K562 (cell line): ENCODE results near the gene CDC14B. TPM values are rescaled to one million over a fixed set of nuclear protein-coding genes. Genes with fewer than 3 reads are reported as not detected.

ENCODE experiments used
- ATAC-seq: fragments of 200-7000 bp; cut with Tn5 transposase; 3 replicates; pipeline ENCODE4 v1.9.1; 2020; ENCODE audit warnings: moderate library complexity
- BruUV-seq: library from RNA; stranded (reverse); fragments of 400-500 nt; replicated peaks from 2 replicates; lab custom pipeline; 2021; lab: Mats Ljungman, UMichigan
- CTCF ChIA-PET: fragments of 300-600 bp; formaldehyde crosslinking; extraction: SDS; loops from one replicate; lab custom pipeline; 2021; ENCODE audit warnings: low intra/inter-chr PET ratio; lab: Yijun Ruan, JAX
- POLR2A ChIA-PET: fragments of 300-600, 350-650 bp; sonication (Branson Sonifier 250); formaldehyde crosslinking; extraction: SDS; loops from one replicate; lab custom pipeline; 2021; ENCODE audit warnings: antibody characterized with exemption, inconsistent platforms; lab: Yijun Ruan, JAX
- DNase-seq, 4 experiments: peaks; one replicate each; pipeline versions ENCODE4 v3.0.0 to v3.0.0-alpha.2; 2011 to 2018; ENCODE audit warnings: low spot score in 3 of 4, mixed read lengths in 3 of 4; ENCODE audit errors: extremely low read depth in 1 of 4
- FAIRE-seq: peaks from 2 replicates; lab custom pipeline; 2011; peaks lifted over from hg19 to GRCh38; lab: Jason Lieb, UNC
- H2AFZ ChIP-seq: 2 replicates; pipeline ENCODE4 v1.6.0; 2011; ENCODE audit warnings: low read depth, low read length, control low read depth, inconsistent platforms
- H3K27ac ChIP-seq: fragments of 200-600 bp; 3 replicates; pipeline ENCODE4 v1.8.0; 2011; ENCODE audit warnings: low read depth, mild to moderate bottlenecking, control low read depth, inconsistent platforms, low read length, moderate library complexity, mixed read lengths; ENCODE audit errors: extremely low read depth
- H3K27me3 ChIP-seq, 2 experiments: fragments of 300-600 bp in 1 of 2; 2 replicates in 1 of 2; 3 replicates in 1 of 2; pipeline versions ENCODE4 v1.6.0 to v1.8.0; 2011; ENCODE audit warnings: inconsistent platforms in 2 of 2, low read length in 2 of 2, mild to moderate bottlenecking in 1 of 2, mixed read lengths in 1 of 2, moderate library complexity in 1 of 2; ENCODE audit not compliant: control insufficient read depth in 2 of 2, insufficient read depth in 2 of 2
- H3K36me3 ChIP-seq: fragments of 300-600 bp; 3 replicates; pipeline ENCODE4 v1.8.0; 2011; ENCODE audit warnings: mild to moderate bottlenecking, low read length, inconsistent platforms; ENCODE audit not compliant: control insufficient read depth, insufficient read depth
- H3K4me1 ChIP-seq, 2 experiments: fragments of 200-600 bp in 1 of 2; replicated peaks in 1 of 2; 2 replicates in 1 of 2; 3 replicates in 1 of 2; pipeline versions ENCODE4 v1.5.1 to v1.8.0; 2011; ENCODE audit warnings: inconsistent platforms in 2 of 2, low read length in 2 of 2, mild to moderate bottlenecking in 1 of 2, mixed read lengths in 1 of 2, moderate library complexity in 1 of 2; ENCODE audit not compliant: control insufficient read depth in 2 of 2, insufficient read depth in 2 of 2
- H3K4me2 ChIP-seq: 2 replicates; pipeline ENCODE4 v1.6.1; 2011; ENCODE audit warnings: low read length, control low read depth, inconsistent platforms, mixed read lengths; ENCODE audit not compliant: insufficient read depth
- H3K4me3 ChIP-seq: fragments of 200-600 bp; sonication (generic), shearing (Covaris generic); 2 replicates; pipeline ENCODE4 v1.5.1; 2016; ENCODE audit warnings: control low read depth, inconsistent platforms
- H3K79me2 ChIP-seq: fragments of 200-600 bp; 3 replicates; pipeline ENCODE4 v1.8.0; 2011; ENCODE audit warnings: low read length, inconsistent platforms; ENCODE audit not compliant: control insufficient read depth, insufficient read depth
- H3K9ac ChIP-seq, 2 experiments: 2 replicates each; pipeline versions ENCODE4 v1.6.0 to v1.6.1; 2011; ENCODE audit warnings: low read depth in 2 of 2, low read length in 2 of 2, control low read depth in 1 of 2, inconsistent platforms in 1 of 2, mild to moderate bottlenecking in 1 of 2, mixed read lengths in 1 of 2; ENCODE audit not compliant: insufficient read depth in 1 of 2
- H3K9me1 ChIP-seq: one replicate; pipeline ENCODE4 v1.6.0; 2011; ENCODE audit warnings: inconsistent platforms, mild to moderate bottlenecking, low read length, moderate library complexity; ENCODE audit not compliant: control insufficient read depth, insufficient read depth
- H3K9me3 ChIP-seq: replicated peaks from 2 replicates; pipeline ENCODE4 v1.5.1; 2011; ENCODE audit warnings: low read depth, low read length, inconsistent platforms; ENCODE audit not compliant: control insufficient read depth, insufficient read depth
- H4K20me1 ChIP-seq: replicated peaks from 2 replicates; pipeline ENCODE4 v1.6.1; 2011; ENCODE audit warnings: low read length, inconsistent platforms, mixed read lengths; ENCODE audit not compliant: control insufficient read depth, insufficient read depth
- FOXJ2 ChIP-seq: fragments of 200-800 bp; sonication (Bioruptor generic); IDR thresholded peaks from 2 replicates; pipeline ENCODE4 v1.6.1; 2016; ENCODE audit warnings: missing genetic modification characterization, missing compliant biosample characterization
- GTF2E2 ChIP-seq: fragments of 200-800 bp; sonication (Bioruptor generic); IDR thresholded peaks from 2 replicates; pipeline ENCODE4 v1.6.1; 2016; ENCODE audit warnings: missing genetic modification characterization, missing compliant biosample characterization
- KDM1A ChIP-seq, 2 experiments: fragments of 450-650 bp; IDR thresholded peaks; 2 replicates each; pipeline ENCODE4 v1.6.1; 2016; ENCODE audit warnings: mild to moderate bottlenecking in 2 of 2
- LARP7 ChIP-seq: fragments of 450-650 bp; IDR thresholded peaks from 2 replicates; pipeline ENCODE4 v1.6.1; 2016
- NFRKB ChIP-seq: fragments of 450-650 bp; IDR thresholded peaks from 2 replicates; pipeline ENCODE4 v1.6.1; 2016; ENCODE audit warnings: low read depth
- PPARD ChIP-seq: fragments of 250-450 bp; sonication (Bioruptor Pico); IDR thresholded peaks from 2 replicates; pipeline ENCODE4 v1.8.0; 2022; ENCODE audit warnings: inconsistent platforms, mild to moderate bottlenecking, moderate library complexity
- RBM17 ChIP-seq: fragments of 200-400 bp; formaldehyde crosslinking; IDR thresholded peaks from 2 replicates; pipeline ENCODE4 v1.6.1; 2017; ENCODE audit warnings: low read depth, mild to moderate bottlenecking, low read length, borderline replicate concordance
- RBM34 ChIP-seq: fragments of 200-400 bp; formaldehyde crosslinking; IDR thresholded peaks from 2 replicates; pipeline ENCODE4 v1.6.1; 2018; ENCODE audit warnings: low read length, borderline replicate concordance; ENCODE audit not compliant: insufficient read depth
- SLC30A9 ChIP-seq: fragments of 250-450 bp; sonication (Bioruptor Pico); IDR thresholded peaks from 2 replicates; pipeline ENCODE4 v1.8.0; 2022; ENCODE audit warnings: mild to moderate bottlenecking, moderate library complexity
- SMARCE1 ChIP-seq: fragments of 450-650 bp; IDR thresholded peaks from 2 replicates; pipeline ENCODE4 v1.7.1; 2016; ENCODE audit warnings: mild to moderate bottlenecking
- SRSF3 ChIP-seq: fragments of 200-400 bp; formaldehyde crosslinking; IDR thresholded peaks from 2 replicates; pipeline ENCODE4 v1.6.1; 2016; ENCODE audit warnings: mild to moderate bottlenecking, low read length, moderate library complexity; ENCODE audit not compliant: insufficient read depth
- TCF3 ChIP-seq: sonication (generic); formaldehyde crosslinking; IDR thresholded peaks from 2 replicates; pipeline ENCODE4 v1.4.0; 2020; ENCODE audit warnings: mild to moderate bottlenecking, missing genetic modification reagents
- TRIM24 ChIP-seq, 2 experiments: fragments of 450-650 bp; IDR thresholded peaks; 2 replicates each; pipeline ENCODE4 v1.6.1; 2016
- U2AF1 ChIP-seq: fragments of 200-400 bp; formaldehyde crosslinking; optimal IDR thresholded peaks from 2 replicates; pipeline ENCODE3; 2017; ENCODE audit warnings: mild to moderate bottlenecking, low read depth, low read length, moderate library complexity
- ZFP36 ChIP-seq: fragments of 150-350 bp; IDR thresholded peaks from 2 replicates; pipeline ENCODE4 v1.6.1; 2018; ENCODE audit warnings: low read length, low read depth; ENCODE audit not compliant: partially characterized antibody
- ZNF232 ChIP-seq: sonication (generic); formaldehyde crosslinking; IDR thresholded peaks from 2 replicates; pipeline ENCODE4 v1.8.0; 2022; ENCODE audit warnings: mild to moderate bottlenecking, missing genetic modification reagents
- WGBS: fragments of 100-300 bp; shearing (Covaris generic); methylation state at CpG from one replicate; pipeline ENCODE4 v1.1.6; 2016; ENCODE audit warnings: low coverage, mixed read lengths; ENCODE audit not compliant: insufficient coverage; ENCODE audit errors: missing lambda C conversion rate; 5-methylcytosine and 5-hydroxymethylcytosine counted together
- in situ Hi-C: fragments of 300-500 bp; cut with MboI; formaldehyde crosslinking; loops from 4 replicates; pipeline ENCODE4 v1.15.0; 2018; ENCODE audit warnings: inconsistent platforms, mixed read lengths
- intact Hi-C: fragments of 100-400 bp; cut with micrococcal nuclease; formaldehyde crosslinking; loops from 2 replicates; pipeline ENCODE4 v1.14.2; 2022
- polyA plus RNA-seq, 8 experiments: library from polyadenylated mRNA; depleted of rRNA in 4 of 8; stranded (reverse) in 5 of 8; unstranded in 3 of 8; fragments of >200 nt; fragmentation: Nextera tagmentation in 2 of 8; fragmentation: Illumina TruSeq in 1 of 8; extraction: Ambion mirVana in 2 of 8; extraction: Trizol in 1 of 8; gene quantifications; 2 replicates each; pipeline versions ENCODE4 v1.2.1 to v1.2.3, GENCODE V29; 2011 to 2014; ENCODE audit warnings: inconsistent platforms in 1 of 8, missing spikeins in 1 of 8
- total RNA-seq, 7 experiments: library from RNA; depleted of rRNA in 6 of 7; stranded (reverse); fragments of >200 nt in 6 of 7; fragmentation: Illumina TruSeq in 2 of 7; extraction: Trizol in 2 of 7; gene quantifications; 2 replicates each; pipeline versions ENCODE4 v1.2.1 to v1.2.3, GENCODE V29; 2011 to 2021; ENCODE audit warnings: low replicate concordance in 1 of 7
- TF ChIP-seq, protein P1 (sequence below), 2 experiments: fragments of 150-350 bp in 1 of 2; IDR thresholded peaks; 2 replicates each; pipeline ENCODE4 v1.6.1; 2012 to 2016; ENCODE audit warnings: low read depth in 2 of 2, low read length in 2 of 2, mild to moderate bottlenecking in 1 of 2, moderate library complexity in 1 of 2
- TF ChIP-seq, protein P2 (sequence below): fragments of 250-450 bp; sonication (Bioruptor Pico); IDR thresholded peaks from 2 replicates; pipeline ENCODE4 v1.6.1; 2021; ENCODE audit warnings: mild to moderate bottlenecking
- TF ChIP-seq, protein P3 (sequence below): fragments of 450-650 bp; IDR thresholded peaks from 2 replicates; pipeline ENCODE4 v1.6.1; 2016; ENCODE audit warnings: mild to moderate bottlenecking

CDC14B gene
- total and polyA plus RNA-seq, 9 of the 15 experiments (the other 6 are each of a cell fraction or from before 2014, with no cell fraction given), result 1.4 to 6.0 (median 3.8) TPM

DNA sequence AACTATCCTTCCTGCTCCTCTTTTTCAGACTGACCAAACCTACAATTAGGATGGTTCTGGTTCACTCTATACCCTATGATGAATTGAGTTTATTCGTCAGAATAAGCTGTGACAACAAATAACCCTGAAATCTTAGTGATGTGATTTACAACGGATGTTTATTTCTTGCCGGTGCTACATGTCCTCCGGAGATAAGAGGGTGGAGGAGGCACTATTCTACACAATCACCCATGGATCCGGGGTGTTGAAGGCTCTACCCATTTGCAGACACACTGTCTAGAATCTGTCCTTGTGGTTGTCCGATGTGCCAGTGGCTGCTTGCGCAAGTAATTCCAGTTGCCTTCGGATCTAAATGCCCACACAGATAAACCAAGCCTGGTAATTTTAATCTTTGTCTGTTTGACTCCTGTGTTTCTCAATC, 44.7 kb downstream of the CDC14B start:
- CTCF ChIA-PET, result no interaction called here
- BruUV-seq, result no TSS peak
- H2AFZ ChIP-seq, result no peak overlapping the region
- intact Hi-C loops, result no loop called here
- H3K27ac ChIP-seq, result no peak overlapping the region
- H3K9me3 ChIP-seq, result no peaks in the 10 kb centered on the region
- in situ Hi-C loops, result no loop called here
- no peaks in the 10 kb centered on the region for H3K9me1 ChIP-seq
- peak; percentile 69 for FAIRE-seq
- H3K4me3 ChIP-seq, result no peak overlapping the region
- H3K79me2 ChIP-seq, result no peaks in the 10 kb centered on the region
- H3K36me3 ChIP-seq, result no peaks in the 10 kb centered on the region
- H3K4me2 ChIP-seq, result no peak overlapping the region
- peak in 2 of 4 experiments; percentile 32 to 47 for DNase-seq
- no peak overlapping the region for H3K9ac ChIP-seq
- POLR2A ChIA-PET, result no interaction called here
- peak; percentile 79 for ATAC-seq
- WGBS, result 1% methylated on average over 8 of the region's 8 CpGs
- peaks cover 0 to 9% of the 10 kb centered on the region in 2 experiments; a peak in 1 of 5 replicates for H3K4me1 ChIP-seq
- H3K27me3 ChIP-seq, result peaks cover 4 to 5% of the 10 kb centered on the region in 2 experiments; a peak in 1 of 5 replicates
- 0 out of 2 replicates have a peak, but pooled peaks cover 4% of the 10 kb centered on the region for H4K20me1 ChIP-seq
- TF ChIP-seq U2AF1 (no peak), SMARCE1 (peak; percentile 53; the same call in 1 of the 2 replicates), ZFP36 (peak; percentile 8), SRSF3 (no peak), NFRKB (no peak), LARP7 (no peak), GTF2E2 (tag) (no peak), RBM17 (no peak), TCF3 (peak; percentile 86), SLC30A9 (CRISPR knock-in tag) (no peak), FOXJ2 (tag) (peak; percentile 33; the same call in 1 of the 2 replicates), ZNF232 (CRISPR knock-in tag) (no peak), TRIM24 (IDR thresholded peaks at IDR 0.05) (0 out of 4 replicates have a peak, but pooled peaks of 1 of the 2 experiments have one; percentile 48), KDM1A (IDR thresholded peaks at IDR 0.05) (peak; percentile 97 to 98), PPARD (CRISPR knock-in tag) (no peak), RBM34 (no peak)
- TF ChIP-seq, protein P1, sequence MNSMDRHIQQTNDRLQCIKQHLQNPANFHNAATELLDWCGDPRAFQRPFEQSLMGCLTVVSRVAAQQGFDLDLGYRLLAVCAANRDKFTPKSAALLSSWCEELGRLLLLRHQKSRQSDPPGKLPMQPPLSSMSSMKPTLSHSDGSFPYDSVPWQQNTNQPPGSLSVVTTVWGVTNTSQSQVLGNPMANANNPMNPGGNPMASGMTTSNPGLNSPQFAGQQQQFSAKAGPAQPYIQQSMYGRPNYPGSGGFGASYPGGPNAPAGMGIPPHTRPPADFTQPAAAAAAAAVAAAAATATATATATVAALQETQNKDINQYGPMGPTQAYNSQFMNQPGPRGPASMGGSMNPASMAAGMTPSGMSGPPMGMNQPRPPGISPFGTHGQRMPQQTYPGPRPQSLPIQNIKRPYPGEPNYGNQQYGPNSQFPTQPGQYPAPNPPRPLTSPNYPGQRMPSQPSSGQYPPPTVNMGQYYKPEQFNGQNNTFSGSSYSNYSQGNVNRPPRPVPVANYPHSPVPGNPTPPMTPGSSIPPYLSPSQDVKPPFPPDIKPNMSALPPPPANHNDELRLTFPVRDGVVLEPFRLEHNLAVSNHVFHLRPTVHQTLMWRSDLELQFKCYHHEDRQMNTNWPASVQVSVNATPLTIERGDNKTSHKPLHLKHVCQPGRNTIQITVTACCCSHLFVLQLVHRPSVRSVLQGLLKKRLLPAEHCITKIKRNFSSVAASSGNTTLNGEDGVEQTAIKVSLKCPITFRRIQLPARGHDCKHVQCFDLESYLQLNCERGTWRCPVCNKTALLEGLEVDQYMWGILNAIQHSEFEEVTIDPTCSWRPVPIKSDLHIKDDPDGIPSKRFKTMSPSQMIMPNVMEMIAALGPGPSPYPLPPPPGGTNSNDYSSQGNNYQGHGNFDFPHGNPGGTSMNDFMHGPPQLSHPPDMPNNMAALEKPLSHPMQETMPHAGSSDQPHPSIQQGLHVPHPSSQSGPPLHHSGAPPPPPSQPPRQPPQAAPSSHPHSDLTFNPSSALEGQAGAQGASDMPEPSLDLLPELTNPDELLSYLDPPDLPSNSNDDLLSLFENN (IDR thresholded peaks at IDR 0.05; ENCODE audit: low read depth in 2 of 2, low read length in 2 of 2), result peak in 1 of 2 experiments; percentile 53; a peak in 1 of 4 replicates
- TF ChIP-seq, protein P2, sequence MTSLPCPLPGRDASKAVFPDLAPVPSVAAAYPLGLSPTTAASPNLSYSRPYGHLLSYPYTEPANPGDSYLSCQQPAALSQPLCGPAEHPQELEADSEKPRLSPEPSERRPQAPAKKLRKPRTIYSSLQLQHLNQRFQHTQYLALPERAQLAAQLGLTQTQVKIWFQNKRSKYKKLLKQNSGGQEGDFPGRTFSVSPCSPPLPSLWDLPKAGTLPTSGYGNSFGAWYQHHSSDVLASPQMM, result no peak
- TF ChIP-seq, protein P3, sequence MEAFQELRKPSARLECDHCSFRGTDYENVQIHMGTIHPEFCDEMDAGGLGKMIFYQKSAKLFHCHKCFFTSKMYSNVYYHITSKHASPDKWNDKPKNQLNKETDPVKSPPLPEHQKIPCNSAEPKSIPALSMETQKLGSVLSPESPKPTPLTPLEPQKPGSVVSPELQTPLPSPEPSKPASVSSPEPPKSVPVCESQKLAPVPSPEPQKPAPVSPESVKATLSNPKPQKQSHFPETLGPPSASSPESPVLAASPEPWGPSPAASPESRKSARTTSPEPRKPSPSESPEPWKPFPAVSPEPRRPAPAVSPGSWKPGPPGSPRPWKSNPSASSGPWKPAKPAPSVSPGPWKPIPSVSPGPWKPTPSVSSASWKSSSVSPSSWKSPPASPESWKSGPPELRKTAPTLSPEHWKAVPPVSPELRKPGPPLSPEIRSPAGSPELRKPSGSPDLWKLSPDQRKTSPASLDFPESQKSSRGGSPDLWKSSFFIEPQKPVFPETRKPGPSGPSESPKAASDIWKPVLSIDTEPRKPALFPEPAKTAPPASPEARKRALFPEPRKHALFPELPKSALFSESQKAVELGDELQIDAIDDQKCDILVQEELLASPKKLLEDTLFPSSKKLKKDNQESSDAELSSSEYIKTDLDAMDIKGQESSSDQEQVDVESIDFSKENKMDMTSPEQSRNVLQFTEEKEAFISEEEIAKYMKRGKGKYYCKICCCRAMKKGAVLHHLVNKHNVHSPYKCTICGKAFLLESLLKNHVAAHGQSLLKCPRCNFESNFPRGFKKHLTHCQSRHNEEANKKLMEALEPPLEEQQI, result no peak
